H9 (cell line): ENCODE data around the gene AMBRA1. TPM values are rescaled to one million over a fixed set of nuclear protein-coding genes. Genes with fewer than 3 reads are reported as not detected.

Source experiments
- DNase-seq: peaks from one replicate; pipeline ENCODE4 v3.0.0-alpha.2; 2017
- H2AFZ ChIP-seq: one replicate; pipeline ENCODE4 v1.6.1; 2013; ENCODE audit warnings: mild to moderate bottlenecking, low read length, control low read depth, moderate library complexity
- H2AK5ac ChIP-seq: 2 replicates; pipeline ENCODE4 v1.6.1; 2013; ENCODE audit warnings: low read length, control low read depth, mixed read lengths; ENCODE audit not compliant: insufficient read length
- H2BK120ac ChIP-seq: one replicate; pipeline ENCODE4 v1.6.1; 2013; ENCODE audit warnings: low read depth, mild to moderate bottlenecking, low read length, control low read depth, inconsistent platforms; ENCODE audit not compliant: poor library complexity, severe bottlenecking
- H2BK12ac ChIP-seq: 2 replicates; pipeline ENCODE4 v1.6.1; 2013; ENCODE audit warnings: low read length, control low read depth, mixed read lengths, low read depth; ENCODE audit not compliant: insufficient read length
- H2BK15ac ChIP-seq: 2 replicates; pipeline ENCODE4 v1.6.1; 2013; ENCODE audit warnings: low read depth, low read length, control low read depth
- H2BK20ac ChIP-seq: one replicate; pipeline ENCODE4 v1.6.1; 2013; ENCODE audit warnings: low read depth, mild to moderate bottlenecking, low read length, control low read depth, inconsistent platforms; ENCODE audit not compliant: poor library complexity, severe bottlenecking
- H2BK5ac ChIP-seq: 2 replicates; pipeline ENCODE4 v1.6.1; 2013; ENCODE audit warnings: low read length, control low read depth, mixed read lengths; ENCODE audit not compliant: insufficient read length
- H3K14ac ChIP-seq: 2 replicates; pipeline ENCODE4 v1.6.1; 2013; ENCODE audit warnings: low read length, control low read depth; ENCODE audit not compliant: insufficient read depth
- H3K18ac ChIP-seq: 2 replicates; pipeline ENCODE4 v1.6.1; 2013; ENCODE audit warnings: low read depth, mild to moderate bottlenecking, mixed read lengths, low read length, control low read depth; ENCODE audit not compliant: insufficient read length
- H3K23ac ChIP-seq: 2 replicates; pipeline ENCODE4 v1.6.1; 2013; ENCODE audit warnings: low read length, control low read depth, mixed read lengths, low read depth; ENCODE audit not compliant: insufficient read length
- H3K23me2 ChIP-seq: 2 replicates; pipeline ENCODE4 v1.6.1; 2013; ENCODE audit warnings: low read depth, mild to moderate bottlenecking, mixed read lengths, low read length, control low read depth; ENCODE audit not compliant: insufficient read length, poor library complexity, severe bottlenecking
- H3K27ac ChIP-seq: 2 replicates; pipeline ENCODE4 v1.5.1; 2013; ENCODE audit warnings: low read length, control low read depth, mixed read lengths, low read depth; ENCODE audit not compliant: insufficient read length
- H3K27me3 ChIP-seq: 2 replicates; pipeline ENCODE4 v1.6.1; 2013; ENCODE audit warnings: low read length, control low read depth, inconsistent platforms; ENCODE audit not compliant: insufficient read depth
- H3K4ac ChIP-seq: 2 replicates; pipeline ENCODE4 v1.6.1; 2013; ENCODE audit warnings: low read depth, mild to moderate bottlenecking, control low read depth, inconsistent platforms, low read length, moderate library complexity
- H3K4me1 ChIP-seq: 2 replicates; pipeline ENCODE4 v1.6.1; 2013; ENCODE audit warnings: low read length, control low read depth, inconsistent platforms; ENCODE audit not compliant: insufficient read depth
- H3K4me2 ChIP-seq: 2 replicates; pipeline ENCODE4 v1.6.1; 2013; ENCODE audit warnings: low read length, control low read depth, mixed read lengths; ENCODE audit not compliant: insufficient read length, insufficient read depth
- H3K56ac ChIP-seq: 2 replicates; pipeline ENCODE4 v1.6.1; 2013; ENCODE audit warnings: low read depth, mild to moderate bottlenecking, mixed read lengths, low read length, control low read depth; ENCODE audit not compliant: insufficient read length
- H3K79me1 ChIP-seq: 2 replicates; pipeline ENCODE4 v1.6.1; 2013; ENCODE audit warnings: low read depth, mild to moderate bottlenecking, moderate library complexity, low read length, control low read depth, inconsistent platforms; ENCODE audit not compliant: insufficient read depth, poor library complexity, severe bottlenecking
- H3K79me2 ChIP-seq: 2 replicates; pipeline ENCODE4 v1.6.1; 2013; ENCODE audit warnings: low read length, control low read depth, inconsistent platforms; ENCODE audit not compliant: insufficient read depth
- H3K9ac ChIP-seq: 2 replicates; pipeline ENCODE4 v1.6.1; 2013; ENCODE audit warnings: low read length, control low read depth, mixed read lengths; ENCODE audit not compliant: insufficient read length; ENCODE audit errors: extremely low read depth
- H3K9me3 ChIP-seq: one replicate; pipeline ENCODE4 v1.6.1; 2013; ENCODE audit warnings: low read depth, low read length, inconsistent platforms; ENCODE audit not compliant: control insufficient read depth
- H3T11ph ChIP-seq: one replicate; pipeline ENCODE4 v1.6.1; 2013; ENCODE audit warnings: mild to moderate bottlenecking, low read length, control low read depth, inconsistent platforms
- H4K20me1 ChIP-seq: one replicate; pipeline ENCODE4 v1.6.1; 2013; ENCODE audit not compliant: control insufficient read depth, insufficient read length, insufficient read depth
- H4K5ac ChIP-seq: 2 replicates; pipeline ENCODE4 v1.6.1; 2013; ENCODE audit warnings: low read depth, mild to moderate bottlenecking, mixed read lengths, low read length, control low read depth; ENCODE audit not compliant: insufficient read length
- H4K8ac ChIP-seq: replicated peaks from 2 replicates; pipeline ENCODE4 v1.6.1; 2013; ENCODE audit warnings: low read length, control low read depth, mixed read lengths, low read depth; ENCODE audit not compliant: insufficient read length
- H4K91ac ChIP-seq: 2 replicates; pipeline ENCODE4 v1.6.1; 2013; ENCODE audit warnings: low read depth, mild to moderate bottlenecking, moderate library complexity, mixed read lengths, low read length, control low read depth; ENCODE audit not compliant: insufficient read length
- H3K27ac Mint-ChIP-seq, 3 experiments: 2 replicates in 2 of 3; 3 replicates in 1 of 3; pipeline ENCODE4 v1.8.0; 2020 to 2021; ENCODE audit warnings: mixed read lengths in 3 of 3, mild to moderate bottlenecking in 1 of 3, moderate library complexity in 1 of 3
- H3K27me3 Mint-ChIP-seq: 2 replicates; pipeline ENCODE4 v1.8.0; 2021; ENCODE audit warnings: low read depth, mild to moderate bottlenecking, moderate library complexity, mixed read lengths
- H3K36me3 Mint-ChIP-seq, 3 experiments: 2 replicates in 2 of 3; 3 replicates in 1 of 3; pipeline ENCODE4 v1.8.0; 2020 to 2021; ENCODE audit warnings: low read depth in 3 of 3, mixed read lengths in 3 of 3; ENCODE audit not compliant: insufficient read depth in 1 of 3
- H3K4me1 Mint-ChIP-seq, 2 experiments: 2 replicates each; pipeline ENCODE4 v1.8.0; 2020; ENCODE audit warnings: mixed read lengths in 2 of 2
- H3K4me3 Mint-ChIP-seq, 2 experiments: 2 replicates in 1 of 2; 3 replicates in 1 of 2; pipeline ENCODE4 v1.8.0; 2020 to 2021; ENCODE audit warnings: mild to moderate bottlenecking in 2 of 2, mixed read lengths in 2 of 2, moderate library complexity in 1 of 2
- H3K9me3 Mint-ChIP-seq, 2 experiments: 2 replicates in 1 of 2; 3 replicates in 1 of 2; pipeline ENCODE4 v1.8.0; 2020; ENCODE audit warnings: mild to moderate bottlenecking in 2 of 2, mixed read lengths in 2 of 2, moderate library complexity in 1 of 2
- WGBS: extraction: QIAGEN DNeasy Blood & Tissue Kit; methylation state at CpG from one replicate; pipeline ENCODE4 v1.1.7; 2013; ENCODE audit warnings: missing lambda C conversion rate, low lambda C conversion rate, mixed read lengths; ENCODE audit not compliant: insufficient read length; ENCODE audit errors: extremely low coverage; 5-methylcytosine and 5-hydroxymethylcytosine counted together
- total RNA-seq: library from RNA; stranded (reverse); gene quantifications from 2 replicates; pipeline ENCODE4 v1.2.1, GENCODE V29; 2021
- TF ChIP-seq, protein P1 (sequence below): fragments of 200-600 bp; sonication (generic); conservative IDR thresholded peaks from 3 replicates; pipeline ENCODE4 v1.8.0; 2021; ENCODE audit warnings: antibody characterized with exemption, mild to moderate bottlenecking

The AMBRA1 gene
- total RNA-seq, 1 experiment from 2014 or later: 37.5 TPM

DNA sequence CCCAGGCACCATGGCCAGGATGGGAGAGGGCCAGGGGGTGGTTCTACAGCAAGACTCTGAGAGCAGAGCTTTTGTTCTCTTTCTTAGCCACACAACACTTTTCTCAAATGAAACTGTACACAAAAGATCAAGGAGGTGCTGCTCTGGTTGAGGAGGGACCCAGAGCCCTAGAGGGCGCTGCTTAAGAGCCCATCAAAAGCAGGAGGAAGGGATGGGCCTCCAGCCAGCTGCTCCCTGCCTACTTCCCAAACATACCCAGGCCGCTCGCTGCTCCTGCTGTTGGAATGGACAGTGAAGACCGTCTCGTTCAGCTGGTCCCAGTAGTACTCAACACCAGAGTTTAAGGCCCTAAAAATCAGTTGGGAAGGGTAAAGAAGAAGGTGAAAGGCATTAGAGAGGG lies 183.8 kb downstream of the AMBRA1 start:
- H3K4me1 Mint-ChIP-seq: peaks cover 5 to 13% of the 10 kb centered on the region in 2 experiments; a peak in 3 of 4 replicates
- H2BK5ac ChIP-seq: no peak overlapping the region
- WGBS: no CpG with 5 or more reads among the region's 5 CpGs

More for the DNA sequence above, 183.8 kb downstream of the AMBRA1 start:
- Histone ChIP-seq H2AK5ac (no peak overlapping the region), H3K4me2 (no peak overlapping the region), H3K56ac (no peak overlapping the region), H2AFZ (no peak overlapping the region), H3K4ac (no peak overlapping the region), H3K23ac (no peak overlapping the region), H3K14ac (no peak overlapping the region), H3K79me2 (no peaks in the 10 kb centered on the region), H4K8ac (no peak overlapping the region), H3K27ac (no peak overlapping the region), H3K23me2 (no peaks in the 10 kb centered on the region), H2BK20ac (no peak overlapping the region), H3T11ph (no peak overlapping the region), H4K20me1 (no peaks in the 10 kb centered on the region), H3K79me1 (no peaks in the 10 kb centered on the region), H2BK15ac (no peak overlapping the region), H3K27me3 (no peaks in the 10 kb centered on the region), H2BK12ac (no peak overlapping the region), H3K9ac (no peak overlapping the region), H4K5ac (no peak overlapping the region), H3K9me3 (no peaks in the 10 kb centered on the region), H3K18ac (no peak overlapping the region), H2BK120ac (no peak overlapping the region), H4K91ac (no peak overlapping the region), H3K4me1 (no peaks in the 10 kb centered on the region)
- Mint-ChIP-seq H3K4me3 (no peak overlapping the region), H3K27me3 (no peaks in the 10 kb centered on the region), H3K36me3 (peaks cover 18 to 54% (median 26%) of the 10 kb centered on the region in 3 experiments), H3K9me3 (no peaks in the 10 kb centered on the region), H3K27ac (peak overlapping the region; percentile 73 to 83 (median 74); a peak in 4 of 7 replicates)
- DNase-seq: peak; percentile 78
- TF ChIP-seq, protein P1, sequence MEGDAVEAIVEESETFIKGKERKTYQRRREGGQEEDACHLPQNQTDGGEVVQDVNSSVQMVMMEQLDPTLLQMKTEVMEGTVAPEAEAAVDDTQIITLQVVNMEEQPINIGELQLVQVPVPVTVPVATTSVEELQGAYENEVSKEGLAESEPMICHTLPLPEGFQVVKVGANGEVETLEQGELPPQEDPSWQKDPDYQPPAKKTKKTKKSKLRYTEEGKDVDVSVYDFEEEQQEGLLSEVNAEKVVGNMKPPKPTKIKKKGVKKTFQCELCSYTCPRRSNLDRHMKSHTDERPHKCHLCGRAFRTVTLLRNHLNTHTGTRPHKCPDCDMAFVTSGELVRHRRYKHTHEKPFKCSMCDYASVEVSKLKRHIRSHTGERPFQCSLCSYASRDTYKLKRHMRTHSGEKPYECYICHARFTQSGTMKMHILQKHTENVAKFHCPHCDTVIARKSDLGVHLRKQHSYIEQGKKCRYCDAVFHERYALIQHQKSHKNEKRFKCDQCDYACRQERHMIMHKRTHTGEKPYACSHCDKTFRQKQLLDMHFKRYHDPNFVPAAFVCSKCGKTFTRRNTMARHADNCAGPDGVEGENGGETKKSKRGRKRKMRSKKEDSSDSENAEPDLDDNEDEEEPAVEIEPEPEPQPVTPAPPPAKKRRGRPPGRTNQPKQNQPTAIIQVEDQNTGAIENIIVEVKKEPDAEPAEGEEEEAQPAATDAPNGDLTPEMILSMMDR: peak; percentile 74
